ENCODE measurements around the gene UAP1L1. TPM values are rescaled to one million over a fixed set of nuclear protein-coding genes. Genes with fewer than 3 reads are reported as not detected.

UAP1L1 gene
- total and polyA plus RNA-seq, 9 of the 15 experiments (the other 6 are each of a cell fraction or from before 2014, with no cell fraction given): 0.20 to 8.6 (median 3.7) TPM

GRCh38 chr9:137034709-137035506 lies 42.4 kb upstream of the UAP1L1 start (continued):
- TF ChIP-seq ZBTB2 (IDR thresholded peaks at IDR 0.05) (no peak), MAFG (tag; conservative IDR thresholded peaks at IDR 0.05) (no peak), CBFA2T2 (conservative IDR thresholded peaks at IDR 0.05) (no peak), KLF6 (CRISPR knock-in tag; IDR thresholded peaks at IDR 0.05; ENCODE audit: borderline replicate concordance) (no peak), STAG1 (CRISPR knock-in tag; IDR thresholded peaks at IDR 0.05; ENCODE audit: borderline replicate concordance) (peak; percentile 94; the same call in 1 of the 2 replicates), DIDO1 (tag; IDR thresholded peaks at IDR 0.05; ENCODE audit: low read depth) (no peak), RBM34 (IDR thresholded peaks at IDR 0.05; ENCODE audit: borderline replicate concordance, insufficient read depth, low read length) (no peak), PHTF2 (CRISPR knock-in tag; IDR thresholded peaks at IDR 0.05) (no peak), NEUROD1 (IDR thresholded peaks at IDR 0.05; ENCODE audit: borderline replicate concordance, low read depth, low read length, partially characterized antibody) (no peak), RFX5 (IDR thresholded peaks at IDR 0.05; ENCODE audit: low read depth, low read length) (no peak), MYNN (IDR thresholded peaks at IDR 0.05) (no peak), MYNN (CRISPR knock-in tag; IDR thresholded peaks at IDR 0.05) (no peak), ZNF609 (CRISPR knock-in tag; IDR thresholded peaks at IDR 0.05; ENCODE audit: borderline replicate concordance) (no peak), ZNF41 (CRISPR knock-in tag; conservative IDR thresholded peaks at IDR 0.05) (no peak), PPARD (CRISPR knock-in tag; IDR thresholded peaks at IDR 0.05) (no peak), KLF16 (IDR thresholded peaks at IDR 0.05) (no peak), SAFB (IDR thresholded peaks at IDR 0.05; ENCODE audit: borderline replicate concordance, low read depth, low read length) (no peak)
- TF ChIP-seq, protein P1, sequence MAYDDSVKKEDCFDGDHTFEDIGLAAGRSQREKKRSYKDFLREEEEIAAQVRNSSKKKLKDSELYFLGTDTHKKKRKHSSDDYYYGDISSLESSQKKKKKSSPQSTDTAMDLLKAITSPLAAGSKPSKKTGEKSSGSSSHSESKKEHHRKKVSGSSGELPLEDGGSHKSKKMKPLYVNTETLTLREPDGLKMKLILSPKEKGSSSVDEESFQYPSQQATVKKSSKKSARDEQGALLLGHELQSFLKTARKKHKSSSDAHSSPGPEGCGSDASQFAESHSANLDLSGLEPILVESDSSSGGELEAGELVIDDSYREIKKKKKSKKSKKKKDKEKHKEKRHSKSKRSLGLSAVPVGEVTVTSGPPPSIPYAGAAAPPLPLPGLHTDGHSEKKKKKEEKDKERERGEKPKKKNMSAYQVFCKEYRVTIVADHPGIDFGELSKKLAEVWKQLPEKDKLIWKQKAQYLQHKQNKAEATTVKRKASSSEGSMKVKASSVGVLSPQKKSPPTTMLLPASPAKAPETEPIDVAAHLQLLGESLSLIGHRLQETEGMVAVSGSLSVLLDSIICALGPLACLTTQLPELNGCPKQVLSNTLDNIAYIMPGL (CRISPR knock-in tag; IDR thresholded peaks at IDR 0.05): no peak
- TF ChIP-seq, protein P2, sequence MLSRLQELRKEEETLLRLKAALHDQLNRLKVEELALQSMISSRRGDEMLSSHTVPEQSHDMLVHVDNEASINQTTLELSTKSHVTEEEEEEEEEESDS (CRISPR knock-in tag; IDR thresholded peaks at IDR 0.05): no peak

Data from K562 (cell line).